Fibroblast of mammary gland (primary cell): ENCODE measurements around the gene LDLRAD4.

Source experiments
- DNase-seq: peaks from one replicate; pipeline ENCODE4 v3.0.0-alpha.2; 2010; ENCODE audit warnings: low read depth
- H3K4me3 ChIP-seq: 2 replicates; pipeline ENCODE4 v1.5.1; 2011; ENCODE audit warnings: low read depth, mild to moderate bottlenecking, low read length, moderate library complexity; ENCODE audit not compliant: control insufficient read depth
- CTCF ChIP-seq: conservative IDR thresholded peaks from 2 replicates; pipeline ENCODE4 v1.5.1; 2011; ENCODE audit warnings: low read depth, low read length, inconsistent platforms; ENCODE audit not compliant: control insufficient read depth, insufficient read depth

Gene LDLRAD4

GRCh38 chr18:13320891-13321425 lies 102.4 kb downstream of the LDLRAD4 start:
- no peak for TF ChIP-seq CTCF
- DNase-seq: no peak
- H3K4me3 ChIP-seq: no peak overlapping the region

- no peak for DNase-seq
- no peak for TF ChIP-seq CTCF
- H3K4me3 ChIP-seq: no peak overlapping the region
Observed at GRCh38 chr18:13321923-13322322, 103.4 kb downstream of the LDLRAD4 start.

- H3K4me3 ChIP-seq: no peak overlapping the region
- TF ChIP-seq CTCF: no peak
- DNase-seq: no peak
Observed at GRCh38 chr18:13323186-13323585, 104.6 kb downstream of the LDLRAD4 start.

- no peak for DNase-seq
- no peak overlapping the region for H3K4me3 ChIP-seq
- no peak for TF ChIP-seq CTCF
Observed at GRCh38 chr18:13324880-13325279, 106.3 kb downstream of the LDLRAD4 start.

GRCh38 chr18:13328213-13328612 lies 109.7 kb downstream of the LDLRAD4 start:
- DNase-seq: no peak
- H3K4me3 ChIP-seq: no peak overlapping the region
- TF ChIP-seq CTCF: no peak

GRCh38 chr18:13330996-13331395 lies 112.4 kb downstream of the LDLRAD4 start:
- no peak for TF ChIP-seq CTCF
- DNase-seq: no peak
- H3K4me3 ChIP-seq: no peak overlapping the region

- DNase-seq: no peak
- H3K4me3 ChIP-seq: no peak overlapping the region
- TF ChIP-seq CTCF: no peak
Observed at GRCh38 chr18:13331846-13332245, 113.3 kb downstream of the LDLRAD4 start.
